Fibroblast of the aortic adventitia (primary cell): ENCODE results near the gene PDGFRB. TPM values are rescaled to one million over a fixed set of nuclear protein-coding genes. Genes with fewer than 3 reads are reported as not detected.
A peak's percentile ranks its signal among the peaks of the same experiment; 100 is the strongest.

ENCODE experiments used
- DNase-seq: peaks from one replicate; pipeline ENCODE4 v3.0.0-alpha.2; 2010; ENCODE audit warnings: low read depth
- H3K4me3 ChIP-seq: 2 replicates; pipeline ENCODE4 v1.5.1; 2011; ENCODE audit warnings: low read depth, mild to moderate bottlenecking, control low read depth, low read length, moderate library complexity
- total RNA-seq: library from RNA; depleted of rRNA; stranded (reverse); fragments of >200 nt; gene quantifications from 2 replicates; pipeline ENCODE4 v1.2.3, GENCODE V29; 2012; ENCODE audit warnings: low replicate concordance
- TF ChIP-seq, protein P1 (sequence below): IDR thresholded peaks from 2 replicates; pipeline ENCODE4 v1.5.1; 2011; ENCODE audit warnings: mild to moderate bottlenecking, low read length, control low read depth, inconsistent platforms; ENCODE audit not compliant: insufficient read depth

Gene PDGFRB
- total RNA-seq, 1 donor: 111 TPM

DNA sequence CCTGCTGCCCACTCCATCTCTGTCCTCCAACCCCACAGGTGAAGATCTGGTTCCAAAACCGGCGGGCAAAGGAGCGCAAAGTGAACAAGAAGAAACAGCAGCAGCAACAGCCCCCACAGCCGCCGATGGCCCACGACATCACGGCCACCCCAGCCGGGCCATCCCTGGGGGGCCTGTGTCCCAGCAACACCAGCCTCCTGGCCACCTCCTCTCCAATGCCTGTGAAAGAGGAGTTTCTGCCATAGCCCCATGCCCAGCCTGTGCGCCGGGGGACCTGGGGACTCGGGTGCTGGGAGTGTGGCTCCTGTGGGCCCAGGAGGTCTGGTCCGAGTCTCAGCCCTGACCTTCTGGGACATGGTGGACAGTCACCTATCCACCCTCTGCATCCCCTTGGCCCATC, 27.8 kb upstream of the PDGFRB start:
- DNase-seq: no peak
- H3K4me3 ChIP-seq: no peak overlapping the region
- TF ChIP-seq, protein P1, sequence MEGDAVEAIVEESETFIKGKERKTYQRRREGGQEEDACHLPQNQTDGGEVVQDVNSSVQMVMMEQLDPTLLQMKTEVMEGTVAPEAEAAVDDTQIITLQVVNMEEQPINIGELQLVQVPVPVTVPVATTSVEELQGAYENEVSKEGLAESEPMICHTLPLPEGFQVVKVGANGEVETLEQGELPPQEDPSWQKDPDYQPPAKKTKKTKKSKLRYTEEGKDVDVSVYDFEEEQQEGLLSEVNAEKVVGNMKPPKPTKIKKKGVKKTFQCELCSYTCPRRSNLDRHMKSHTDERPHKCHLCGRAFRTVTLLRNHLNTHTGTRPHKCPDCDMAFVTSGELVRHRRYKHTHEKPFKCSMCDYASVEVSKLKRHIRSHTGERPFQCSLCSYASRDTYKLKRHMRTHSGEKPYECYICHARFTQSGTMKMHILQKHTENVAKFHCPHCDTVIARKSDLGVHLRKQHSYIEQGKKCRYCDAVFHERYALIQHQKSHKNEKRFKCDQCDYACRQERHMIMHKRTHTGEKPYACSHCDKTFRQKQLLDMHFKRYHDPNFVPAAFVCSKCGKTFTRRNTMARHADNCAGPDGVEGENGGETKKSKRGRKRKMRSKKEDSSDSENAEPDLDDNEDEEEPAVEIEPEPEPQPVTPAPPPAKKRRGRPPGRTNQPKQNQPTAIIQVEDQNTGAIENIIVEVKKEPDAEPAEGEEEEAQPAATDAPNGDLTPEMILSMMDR: no peak

DNA sequence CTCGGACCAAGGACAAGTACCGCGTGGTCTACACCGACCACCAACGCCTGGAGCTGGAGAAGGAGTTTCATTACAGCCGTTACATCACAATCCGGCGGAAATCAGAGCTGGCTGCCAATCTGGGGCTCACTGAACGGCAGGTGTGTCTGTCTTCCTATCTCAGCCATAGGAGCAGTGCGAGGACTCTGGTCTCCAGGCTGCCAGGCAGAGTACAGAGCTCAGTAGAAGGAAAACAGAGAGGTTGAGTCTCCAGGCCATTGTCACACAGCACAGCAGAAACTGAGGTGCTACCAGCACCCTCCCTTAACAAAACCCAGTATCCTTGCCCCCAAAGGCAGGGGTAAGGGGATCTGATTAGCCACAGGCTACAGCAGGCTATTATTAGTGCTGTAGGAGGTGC, 27.1 kb upstream of the PDGFRB start:
- H3K4me3 ChIP-seq: no peak overlapping the region
- DNase-seq: no peak
- TF ChIP-seq, protein P1: no peak

DNA sequence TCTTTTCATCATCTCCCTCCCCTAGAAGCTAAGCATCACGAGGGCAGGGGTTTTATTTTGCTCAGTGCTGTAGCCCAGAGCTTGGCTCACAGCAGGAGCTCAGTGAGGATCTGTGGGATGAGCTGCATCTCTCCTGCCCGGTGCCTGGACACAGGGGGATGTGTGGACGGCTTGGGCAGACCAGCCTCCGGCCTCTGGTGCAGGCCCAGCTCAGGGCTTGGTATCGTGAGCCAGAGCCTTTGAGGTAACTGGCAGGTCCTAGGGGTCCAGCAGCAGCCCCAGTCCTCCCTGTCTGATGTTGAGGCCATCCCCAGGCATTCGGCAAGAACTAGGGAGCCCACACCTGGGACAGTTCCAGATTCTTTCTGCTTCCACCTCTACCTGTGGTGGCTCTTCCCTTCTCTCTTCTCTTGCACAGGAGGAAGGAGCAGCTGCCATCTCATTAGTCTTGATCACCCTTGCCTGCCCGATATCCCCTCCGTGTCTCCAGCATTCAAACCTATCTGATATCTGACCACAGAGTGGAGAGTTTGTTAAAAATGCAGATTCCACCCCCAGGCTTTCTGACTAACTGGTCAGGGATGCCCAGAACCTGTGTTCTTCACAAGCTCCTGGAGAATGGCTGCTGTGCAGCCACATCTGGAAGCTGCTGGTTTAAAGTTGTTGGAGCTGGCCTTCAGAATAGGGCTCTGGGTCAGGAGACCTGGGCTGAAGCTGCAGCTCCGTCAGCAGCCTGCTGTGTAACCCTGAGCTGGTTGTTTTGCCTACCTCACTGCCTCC, 26.3 kb upstream of the PDGFRB start:
- H3K4me3 ChIP-seq: no peak overlapping the region
- no peak for DNase-seq
- TF ChIP-seq, protein P1: no peak

DNA sequence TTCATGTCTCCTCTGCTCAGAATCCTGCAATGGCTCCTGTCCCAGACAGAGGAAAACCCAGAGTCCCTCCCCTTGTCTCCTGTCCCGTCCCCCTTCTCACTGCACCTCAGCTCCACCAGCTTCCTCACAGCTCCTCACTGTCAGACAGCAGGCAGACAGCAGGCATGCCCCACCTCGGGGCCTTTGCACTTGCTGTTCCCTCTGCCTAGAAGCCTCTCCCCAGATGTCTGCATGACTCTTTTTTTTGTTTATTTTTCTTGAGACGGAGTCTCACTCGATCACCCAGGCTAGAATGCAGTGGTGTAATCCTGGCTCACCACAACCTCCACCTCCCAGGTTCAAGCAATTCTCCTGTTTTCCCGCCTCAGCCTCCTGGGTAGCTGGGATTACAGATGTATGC, 25.4 kb upstream of the PDGFRB start:
- DNase-seq: peak; percentile 50
- H3K4me3 ChIP-seq: no peak overlapping the region
- TF ChIP-seq, protein P1: no peak

DNA sequence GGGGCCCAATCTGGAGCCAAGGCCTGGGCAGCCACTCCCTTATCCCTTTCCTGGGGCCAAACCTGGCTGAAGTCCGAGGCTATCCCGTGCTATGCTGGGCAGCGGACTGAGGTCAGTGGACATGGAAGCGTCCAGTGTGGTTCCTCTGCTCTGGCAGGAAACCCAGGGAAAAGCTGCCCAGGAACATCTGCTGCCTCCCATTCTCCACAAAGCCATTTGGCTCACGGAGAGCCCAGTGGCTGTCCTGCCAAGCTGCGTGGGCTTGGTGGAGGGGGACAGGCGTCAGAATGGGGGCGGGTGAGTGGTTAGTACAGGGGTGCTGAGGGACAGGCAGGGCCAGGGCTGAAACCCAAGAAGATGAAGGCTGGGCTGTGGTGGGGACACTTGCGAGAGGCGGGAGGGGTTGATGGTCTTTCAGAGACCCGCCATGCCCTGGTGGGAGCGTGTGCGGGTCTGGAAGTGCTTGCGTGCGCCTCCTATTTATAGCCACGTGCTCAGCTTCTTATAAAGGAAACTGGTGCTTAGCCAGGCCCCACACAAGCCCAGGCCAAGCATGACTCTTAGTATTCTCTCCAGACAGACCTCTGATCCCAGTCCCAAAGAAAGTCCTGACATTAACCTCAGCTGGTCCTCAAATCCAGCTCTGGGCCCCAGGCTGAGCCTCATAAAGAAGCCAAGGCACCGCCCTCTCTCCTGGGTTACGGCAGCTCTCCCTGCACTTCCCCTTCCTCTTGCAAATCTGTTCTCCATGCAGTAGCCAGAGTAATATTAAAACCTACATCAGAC, 24.8 kb upstream of the PDGFRB start:
- peak; percentile 89 for DNase-seq
- H3K4me3 ChIP-seq: no peak overlapping the region
- TF ChIP-seq, protein P1: no peak

DNA sequence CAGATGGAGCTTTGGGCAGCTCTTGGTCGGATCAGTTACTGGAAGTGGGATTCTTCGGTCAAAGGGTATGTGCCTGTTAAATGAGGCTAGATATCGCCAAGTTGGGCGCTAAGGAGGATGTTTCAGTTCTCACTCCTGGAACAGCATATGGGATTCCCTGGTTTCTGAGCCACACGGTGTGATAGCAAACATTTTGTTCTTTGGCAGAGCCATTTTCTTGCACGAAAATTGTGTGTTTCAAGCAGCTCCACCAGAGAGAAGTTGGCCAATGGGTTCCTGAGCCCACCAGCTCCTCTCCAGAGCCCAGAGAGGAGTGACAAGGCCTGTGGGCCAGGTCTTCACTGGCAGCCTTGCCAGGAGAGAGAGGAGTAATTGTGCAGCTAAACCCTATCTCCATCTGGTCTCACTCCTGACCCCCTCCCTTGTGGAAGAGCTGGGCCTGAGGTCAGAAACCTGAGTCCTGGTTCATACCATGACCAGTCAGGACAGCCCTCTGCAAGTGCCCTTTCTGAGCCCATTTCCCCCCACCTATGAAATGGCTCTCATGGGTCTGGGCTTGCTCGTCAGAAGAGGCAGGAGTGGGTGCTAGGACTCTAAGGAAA, 23.5 kb upstream of the PDGFRB start:
- H3K4me3 ChIP-seq: no peak overlapping the region
- DNase-seq: peak; percentile 20

More for the DNA sequence above, 23.5 kb upstream of the PDGFRB start:
- TF ChIP-seq, protein P1: no peak
